ENCODE measurements around the gene RIT2.
"Not testable (repeated sequence)": the region's sequence is repeated elsewhere in the genome, so short reads cannot be mapped to it uniquely, and the experiment has no call there.

RIT2 gene

DNA sequence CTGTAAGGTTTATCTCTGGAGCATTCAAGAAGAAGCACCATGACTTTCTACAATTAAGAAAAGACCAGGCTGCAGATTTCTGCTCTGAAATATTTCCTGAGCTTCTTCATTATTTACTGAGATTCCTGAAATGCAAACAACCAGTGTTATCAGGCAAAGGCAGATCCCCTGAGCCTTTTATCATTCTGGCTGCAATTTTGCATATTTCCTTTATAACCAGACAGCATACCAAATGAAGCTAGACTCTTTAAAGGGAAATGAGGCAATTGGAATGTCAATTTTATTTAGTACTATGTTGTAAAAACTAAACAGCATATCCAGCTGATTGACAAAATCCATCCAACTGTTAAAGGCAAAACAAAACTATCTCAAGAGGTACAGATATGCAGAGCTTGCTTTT, 372.5 kb downstream of the RIT2 start:
- Histone ChIP-seq H4K20me1 (ENCODE audit: low read depth, low read length) (no peaks in the 10 kb centered on the region), H3K9ac (ENCODE audit: low read length) (no peak overlapping the region), H3K27ac (ENCODE audit: low read depth, low read length) (no peak overlapping the region), H3K27me3 (ENCODE audit: low read length) (no peaks in the 10 kb centered on the region), H3K4me2 (ENCODE audit: low read depth, low read length, poor library complexity, severe bottlenecking) (no peak overlapping the region), H3F3A (ENCODE audit: insufficient read depth) (no peaks in the 10 kb centered on the region), H2AFZ (ENCODE audit: low read depth, low read length, severe bottlenecking) (no peak overlapping the region), H3K4me3 (ENCODE audit: insufficient read depth, low read length, poor library complexity, severe bottlenecking) (no peak overlapping the region), H3K9me2 (replicated peaks; ENCODE audit: insufficient read depth, low read length) (0 out of 2 replicates have a peak, but pooled peaks cover 3% of the 10 kb centered on the region), H3K79me2 (ENCODE audit: insufficient read depth, low read length) (no peaks in the 10 kb centered on the region), H3K36me3 (ENCODE audit: low read length) (no peaks in the 10 kb centered on the region), H3K9me3 (ENCODE audit: insufficient read depth, low read length) (no peaks in the 10 kb centered on the region)
- TF ChIP-seq, protein P1, sequence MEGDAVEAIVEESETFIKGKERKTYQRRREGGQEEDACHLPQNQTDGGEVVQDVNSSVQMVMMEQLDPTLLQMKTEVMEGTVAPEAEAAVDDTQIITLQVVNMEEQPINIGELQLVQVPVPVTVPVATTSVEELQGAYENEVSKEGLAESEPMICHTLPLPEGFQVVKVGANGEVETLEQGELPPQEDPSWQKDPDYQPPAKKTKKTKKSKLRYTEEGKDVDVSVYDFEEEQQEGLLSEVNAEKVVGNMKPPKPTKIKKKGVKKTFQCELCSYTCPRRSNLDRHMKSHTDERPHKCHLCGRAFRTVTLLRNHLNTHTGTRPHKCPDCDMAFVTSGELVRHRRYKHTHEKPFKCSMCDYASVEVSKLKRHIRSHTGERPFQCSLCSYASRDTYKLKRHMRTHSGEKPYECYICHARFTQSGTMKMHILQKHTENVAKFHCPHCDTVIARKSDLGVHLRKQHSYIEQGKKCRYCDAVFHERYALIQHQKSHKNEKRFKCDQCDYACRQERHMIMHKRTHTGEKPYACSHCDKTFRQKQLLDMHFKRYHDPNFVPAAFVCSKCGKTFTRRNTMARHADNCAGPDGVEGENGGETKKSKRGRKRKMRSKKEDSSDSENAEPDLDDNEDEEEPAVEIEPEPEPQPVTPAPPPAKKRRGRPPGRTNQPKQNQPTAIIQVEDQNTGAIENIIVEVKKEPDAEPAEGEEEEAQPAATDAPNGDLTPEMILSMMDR (IDR thresholded peaks at IDR 0.05; ENCODE audit: insufficient read depth, low read length, poor library complexity, severe bottlenecking): no peak
- no peak for TF ChIP-seq EZH2phosphoT487 (conservative IDR thresholded peaks at IDR 0.05; ENCODE audit: low read length)

DNA sequence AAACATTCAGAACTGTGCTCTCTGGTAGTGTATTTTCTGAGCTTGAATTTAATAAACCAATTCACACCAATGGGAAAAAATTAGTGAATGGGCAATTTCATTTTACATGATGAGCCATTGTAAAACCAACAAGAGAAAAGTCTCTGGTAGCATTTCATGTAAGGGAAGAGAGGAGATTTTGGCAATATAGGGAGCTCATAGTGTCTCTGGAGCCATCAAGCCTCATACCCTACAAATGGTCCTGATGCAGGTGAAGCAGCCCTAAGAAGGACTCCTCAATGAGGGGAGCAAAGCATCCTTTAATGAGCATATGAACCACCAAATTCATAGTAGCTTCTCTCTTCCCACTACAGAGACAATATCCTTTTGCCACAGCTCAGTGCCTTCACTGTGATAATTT, 373.0 kb downstream of the RIT2 start:
- TF ChIP-seq, protein P1 (IDR thresholded peaks at IDR 0.05; ENCODE audit: insufficient read depth, low read length, poor library complexity, severe bottlenecking): no peak
- no peak for TF ChIP-seq EZH2phosphoT487 (conservative IDR thresholded peaks at IDR 0.05; ENCODE audit: low read length)
- no peaks in the 10 kb centered on the region for H3K36me3 ChIP-seq (ENCODE audit: low read length)
- no peak overlapping the region for H3K27ac ChIP-seq (ENCODE audit: low read depth, low read length)
- no peak overlapping the region for H3K4me3 ChIP-seq (ENCODE audit: insufficient read depth, low read length, poor library complexity, severe bottlenecking)
- no peak overlapping the region for H3K9ac ChIP-seq (ENCODE audit: low read length)
- H3K4me2 ChIP-seq (ENCODE audit: low read depth, low read length, poor library complexity, severe bottlenecking): no peak overlapping the region
- H4K20me1 ChIP-seq (ENCODE audit: low read depth, low read length): no peaks in the 10 kb centered on the region
- H3K9me3 ChIP-seq (ENCODE audit: insufficient read depth, low read length): no peaks in the 10 kb centered on the region
- H3K9me2 ChIP-seq (replicated peaks; ENCODE audit: insufficient read depth, low read length): 0 out of 2 replicates have a peak, but pooled peaks cover 3% of the 10 kb centered on the region
- no peak overlapping the region for H2AFZ ChIP-seq (ENCODE audit: low read depth, low read length, severe bottlenecking)
- H3F3A ChIP-seq (ENCODE audit: insufficient read depth): no peaks in the 10 kb centered on the region
- H3K79me2 ChIP-seq (ENCODE audit: insufficient read depth, low read length): no peaks in the 10 kb centered on the region
- no peaks in the 10 kb centered on the region for H3K27me3 ChIP-seq (ENCODE audit: low read length)

DNA sequence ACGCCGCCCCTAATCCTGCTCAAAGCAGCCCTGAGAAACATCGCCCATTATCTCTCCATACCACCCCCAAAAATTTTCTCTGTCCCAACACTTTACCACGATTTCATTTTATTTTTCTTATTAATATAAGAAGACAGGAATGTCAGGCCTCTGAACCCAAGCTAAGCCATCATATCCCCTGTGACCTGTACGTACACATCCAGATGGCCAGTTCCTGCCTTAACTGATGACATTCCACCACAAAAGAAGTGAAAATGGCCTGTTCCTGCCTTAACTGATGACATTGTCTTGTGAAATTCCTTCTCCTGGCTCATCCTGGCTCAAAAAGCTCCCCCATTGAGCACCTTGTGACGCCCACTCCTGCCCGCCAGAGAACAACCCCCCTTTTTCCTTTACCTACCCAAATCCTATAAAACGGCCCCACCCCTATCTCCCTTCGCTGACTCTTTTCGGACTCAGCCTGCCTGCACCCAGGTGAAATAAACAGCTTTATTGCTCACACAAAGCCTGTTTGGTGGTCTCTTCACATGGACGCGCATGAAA, 373.6 kb downstream of the RIT2 start:
- not testable (repeated sequence) for H2AFZ ChIP-seq (ENCODE audit: low read depth, low read length, severe bottlenecking); H3K36me3 ChIP-seq (ENCODE audit: low read length); H4K20me1 ChIP-seq (ENCODE audit: low read depth, low read length); H3K9ac ChIP-seq (ENCODE audit: low read length); H3F3A ChIP-seq (ENCODE audit: insufficient read depth); H3K27me3 ChIP-seq (ENCODE audit: low read length); H3K9me3 ChIP-seq (ENCODE audit: insufficient read depth, low read length); H3K4me2 ChIP-seq (ENCODE audit: low read depth, low read length, poor library complexity, severe bottlenecking); H3K27ac ChIP-seq (ENCODE audit: low read depth, low read length); H3K4me3 ChIP-seq (ENCODE audit: insufficient read depth, low read length, poor library complexity, severe bottlenecking); H3K79me2 ChIP-seq (ENCODE audit: insufficient read depth, low read length); H3K9me2 ChIP-seq (replicated peaks; ENCODE audit: insufficient read depth, low read length)

DNA sequence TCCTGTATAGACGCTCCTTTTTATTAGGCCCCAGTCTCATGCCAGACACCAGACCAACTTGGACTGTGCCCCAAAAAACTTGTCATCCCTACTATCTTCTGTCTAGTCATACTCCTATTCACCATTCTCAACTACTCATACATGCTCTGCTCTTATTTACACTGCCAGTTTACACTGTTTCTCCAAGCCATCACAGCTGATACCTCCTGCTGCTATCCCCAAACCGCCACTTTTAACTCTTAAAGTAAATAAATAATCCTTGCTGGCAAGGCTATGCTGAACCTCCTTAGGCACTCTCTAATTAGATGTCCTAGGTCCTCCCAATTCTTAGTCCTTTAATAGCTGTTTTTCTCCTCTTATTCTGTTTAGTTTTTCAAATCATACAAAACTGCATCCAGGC, 374.2 kb downstream of the RIT2 start:
- H3K9me2 ChIP-seq (replicated peaks; ENCODE audit: insufficient read depth, low read length); H3K4me2 ChIP-seq (ENCODE audit: low read depth, low read length, poor library complexity, severe bottlenecking); H3K27ac ChIP-seq (ENCODE audit: low read depth, low read length); H3K9ac ChIP-seq (ENCODE audit: low read length); H3K79me2 ChIP-seq (ENCODE audit: insufficient read depth, low read length); H4K20me1 ChIP-seq (ENCODE audit: low read depth, low read length); H2AFZ ChIP-seq (ENCODE audit: low read depth, low read length, severe bottlenecking); H3K36me3 ChIP-seq (ENCODE audit: low read length); H3K9me3 ChIP-seq (ENCODE audit: insufficient read depth, low read length); H3K27me3 ChIP-seq (ENCODE audit: low read length); H3K4me3 ChIP-seq (ENCODE audit: insufficient read depth, low read length, poor library complexity, severe bottlenecking); H3F3A ChIP-seq (ENCODE audit: insufficient read depth): not testable (repeated sequence)
